ENCODE data around the gene FAM117A.

The FAM117A gene

GRCh38 chr17:49763735-49764558 lies at the start of gene FAM117A:
TSS of gene FAM117A (minus strand) at chr17:49764131. CDS start at chr17:49764087, 44 bp downstream.
- DNase-seq, result peak; percentile 97

GRCh38 chr17:49809056-49809455 lies 45.1 kb upstream of the FAM117A start:
- DNase-seq, result no peak

- DNase-seq, result no peak
These were observed 34.8 kb upstream of the FAM117A start for GRCh38 chr17:49798738-49799137.

GRCh38 chr17:49798182-49798581 lies 34.3 kb upstream of the FAM117A start:
- no peak for DNase-seq

GRCh38 chr17:49795372-49795771 lies 31.4 kb upstream of the FAM117A start:
- no peak for DNase-seq

GRCh38 chr17:49793309-49793708 lies 29.4 kb upstream of the FAM117A start:
- DNase-seq, result no peak

- no peak for DNase-seq
These were observed 25.3 kb upstream of the FAM117A start for GRCh38 chr17:49789243-49789578.

- peak; percentile 100 for DNase-seq
These were observed 24.7 kb upstream of the FAM117A start, which contains the start of gene KAT7 for GRCh38 chr17:49788478-49789242. TSS of gene KAT7 (plus strand) at chr17:49788681. CDS start at chr17:49788835, 154 bp downstream.

GRCh38 chr17:49787884-49788477 lies 24.1 kb upstream of the FAM117A start:
- DNase-seq, result peak; percentile 65

GRCh38 chr17:49784636-49785035 lies 20.7 kb upstream of the FAM117A start:
- no peak for DNase-seq

GRCh38 chr17:49783791-49784190 lies 19.9 kb upstream of the FAM117A start:
- DNase-seq, result no peak

- DNase-seq, result no peak
These were observed 19.3 kb upstream of the FAM117A start for GRCh38 chr17:49783071-49783715.

GRCh38 chr17:49779739-49780231 lies 15.9 kb upstream of the FAM117A start:
- DNase-seq, result no peak

GRCh38 chr17:49779156-49779738 lies 15.3 kb upstream of the FAM117A start:
- no peak for DNase-seq

GRCh38 chr17:49777563-49777962 lies 13.6 kb upstream of the FAM117A start:
- no peak for DNase-seq

GRCh38 chr17:49776551-49777300 lies 12.8 kb upstream of the FAM117A start:
- no peak for DNase-seq

- no peak for DNase-seq
These were observed 11.8 kb upstream of the FAM117A start for GRCh38 chr17:49775546-49776260.

- no peak for DNase-seq
These were observed 3.1 kb upstream of the FAM117A start for GRCh38 chr17:49766918-49767530.

- peak; percentile 58 for DNase-seq
These were observed 739 bp upstream of the FAM117A start for GRCh38 chr17:49764559-49765180.

All from activated effector memory CD4-positive, alpha-beta T cell treated with anti-CD3 and anti-CD28 coated beads, Interleukin-2, amount 50 U/mL, for 16 hours (primary cell).